ENCODE measurements around the gene RCSD1. TPM values are rescaled to one million over a fixed set of nuclear protein-coding genes. Genes with fewer than 3 reads are reported as not detected.

RCSD1 gene
- total RNA-seq, 2 experiments from 2014 or later = 27.3 to 27.9 TPM

GRCh38 chr1:167746988-167747655 is 117.1 kb downstream of the RCSD1 start:
- Mint-ChIP-seq H3K4me3 (no peak overlapping the region), H3K27ac (no peak overlapping the region), H3K36me3 (ENCODE audit: low read depth) (no peaks in the 10 kb centered on the region), H3K27me3 (ENCODE audit: low read depth) (no peaks in the 10 kb centered on the region), H3K9me3 (no peaks in the 10 kb centered on the region), H3K4me1 (ENCODE audit: low read depth) (peaks cover 15% of the 10 kb centered on the region)
- intact Hi-C loops (cut with micrococcal nuclease) = no loop called here
- CTCF ChIA-PET = no interaction called here
- DNase-seq = no peak

DNA sequence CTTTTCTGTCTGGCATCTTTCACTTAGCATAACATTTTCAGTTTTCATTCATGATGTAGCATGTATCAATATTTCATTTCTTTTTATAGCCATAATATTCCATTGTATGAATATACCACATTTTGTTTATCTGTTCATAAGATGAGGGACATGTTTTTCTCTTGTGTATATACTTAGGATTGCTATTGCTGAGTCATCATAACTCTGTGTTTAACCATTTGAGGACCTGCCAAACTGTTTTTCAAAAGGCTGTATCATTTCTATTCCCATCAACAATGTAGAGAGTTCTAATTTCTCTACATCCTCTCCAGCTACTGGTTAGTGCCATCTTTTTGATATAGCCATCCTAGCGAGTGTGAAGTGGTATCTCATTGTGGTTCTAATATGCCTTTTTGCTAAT is 118.0 kb downstream of the RCSD1 start:
- Mint-ChIP-seq H3K4me1 (ENCODE audit: low read depth) (peaks cover 18% of the 10 kb centered on the region), H3K9me3 (no peaks in the 10 kb centered on the region), H3K4me3 (no peak overlapping the region), H3K36me3 (ENCODE audit: low read depth) (no peaks in the 10 kb centered on the region), H3K27me3 (ENCODE audit: low read depth) (no peaks in the 10 kb centered on the region), H3K27ac (no peak overlapping the region)
- CTCF ChIA-PET = interaction anchor here (0.7 kb wide), 1 partner anchor 33 kb away, joined by 3 read pairs; no protein-coding TSS in a partner anchor
- intact Hi-C loops (cut with micrococcal nuclease) = no loop called here
- no peak for DNase-seq

DNA sequence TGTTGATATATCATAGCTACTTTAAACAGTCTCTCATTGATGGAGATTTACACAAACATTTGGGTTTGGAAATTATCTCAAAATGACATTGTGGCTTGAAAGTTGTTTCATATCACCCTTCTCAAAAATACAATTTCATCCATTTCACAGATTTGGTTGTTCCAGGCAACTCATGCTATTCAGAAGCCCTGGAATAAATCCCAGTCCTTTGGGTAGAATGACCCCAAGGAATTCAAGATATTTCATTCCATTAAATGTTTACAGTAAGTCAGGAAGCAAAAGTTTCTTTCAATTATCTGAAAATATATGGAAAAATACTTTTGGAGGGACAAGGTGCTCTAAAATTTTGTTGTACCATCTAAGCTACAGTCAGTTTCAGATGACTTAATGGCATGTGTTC is 118.9 kb downstream of the RCSD1 start:
- no peaks in the 10 kb centered on the region for H3K9me3 Mint-ChIP-seq
- peaks cover 23% of the 10 kb centered on the region for H3K4me1 Mint-ChIP-seq (ENCODE audit: low read depth)
- H3K36me3 Mint-ChIP-seq (ENCODE audit: low read depth) = no peaks in the 10 kb centered on the region
- H3K27me3 Mint-ChIP-seq (ENCODE audit: low read depth) = no peaks in the 10 kb centered on the region
- CTCF ChIA-PET = interaction anchor here (0.7 kb wide), 1 partner anchor 34 kb away, joined by 3 read pairs; no protein-coding TSS in a partner anchor
- H3K27ac Mint-ChIP-seq = no peak overlapping the region
- no peak overlapping the region for H3K4me3 Mint-ChIP-seq
- intact Hi-C loops (cut with micrococcal nuclease) = no loop called here
- DNase-seq = no peak

DNA sequence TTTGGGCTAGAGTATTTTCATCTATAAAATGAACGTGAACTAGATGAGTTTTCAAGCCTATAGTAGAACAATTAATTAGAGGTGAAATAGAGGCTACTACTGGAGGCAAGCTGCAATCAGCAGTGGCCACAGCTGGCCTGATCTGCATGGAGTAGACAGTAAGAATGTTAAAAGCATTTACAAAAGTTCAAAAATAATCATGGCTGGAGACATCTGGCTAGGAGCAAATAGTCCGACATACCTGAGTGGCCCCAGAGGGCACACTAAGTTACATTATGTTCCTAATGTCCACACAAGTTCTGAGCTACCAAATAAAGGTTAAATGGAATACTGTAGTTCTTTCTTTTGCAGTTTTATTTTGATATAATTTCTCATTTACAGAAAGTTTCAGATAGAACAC is 119.7 kb downstream of the RCSD1 start:
- intact Hi-C loops (cut with micrococcal nuclease) = no loop called here
- Mint-ChIP-seq H3K27me3 (ENCODE audit: low read depth) (no peaks in the 10 kb centered on the region), H3K4me1 (ENCODE audit: low read depth) (peaks cover 22% of the 10 kb centered on the region), H3K4me3 (no peak overlapping the region), H3K36me3 (ENCODE audit: low read depth) (no peaks in the 10 kb centered on the region), H3K9me3 (no peaks in the 10 kb centered on the region), H3K27ac (no peak overlapping the region)
- CTCF ChIA-PET = no interaction called here
- no peak for DNase-seq

DNA sequence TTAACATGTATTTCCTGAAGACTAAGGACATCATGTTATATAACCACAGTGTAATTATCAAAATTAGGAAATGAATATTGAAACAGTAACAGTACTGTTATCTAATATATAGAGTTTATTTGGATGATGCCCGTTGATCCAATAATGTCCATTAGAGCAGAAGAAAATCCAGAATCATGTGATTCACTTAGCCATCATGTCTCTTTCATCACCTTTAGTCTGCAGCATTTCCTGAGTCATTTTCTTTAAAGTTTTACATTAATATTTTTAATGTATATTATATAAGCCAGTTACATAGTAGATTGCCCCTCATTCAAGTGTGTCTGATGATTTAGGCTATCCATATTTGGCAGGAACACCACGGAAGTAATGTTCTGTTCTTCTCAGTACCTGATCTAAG is 120.6 kb downstream of the RCSD1 start:
- no peaks in the 10 kb centered on the region for H3K36me3 Mint-ChIP-seq (ENCODE audit: low read depth)
- H3K27me3 Mint-ChIP-seq (ENCODE audit: low read depth) = no peaks in the 10 kb centered on the region
- intact Hi-C loops (cut with micrococcal nuclease) = no loop called here
- CTCF ChIA-PET = no interaction called here
- DNase-seq = no peak
- no peak overlapping the region for H3K27ac Mint-ChIP-seq
- peaks cover 21% of the 10 kb centered on the region for H3K4me1 Mint-ChIP-seq (ENCODE audit: low read depth)
- no peak overlapping the region for H3K4me3 Mint-ChIP-seq
- H3K9me3 Mint-ChIP-seq = no peaks in the 10 kb centered on the region

DNA sequence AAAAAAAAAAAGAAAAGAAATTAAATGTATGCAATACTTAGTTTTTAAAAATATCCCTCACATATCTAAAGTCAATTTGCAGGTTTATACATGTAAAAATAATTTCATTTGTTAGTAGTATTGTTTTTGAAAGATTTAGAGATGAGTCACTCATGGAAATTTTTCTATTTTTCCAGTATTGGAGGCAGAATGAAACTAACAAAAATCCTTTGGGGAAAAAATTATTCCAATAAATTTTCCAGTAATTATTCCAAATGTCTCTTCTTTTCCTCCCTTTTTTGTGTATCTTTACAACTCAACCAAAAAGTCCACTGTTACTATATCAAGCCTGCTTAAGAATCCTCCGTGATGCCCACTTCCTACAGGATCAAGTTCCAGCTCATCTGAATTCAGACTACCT is 121.6 kb downstream of the RCSD1 start:
- no peak for DNase-seq
- no peaks in the 10 kb centered on the region for H3K27me3 Mint-ChIP-seq (ENCODE audit: low read depth)
- CTCF ChIA-PET = no interaction called here
- no peaks in the 10 kb centered on the region for H3K9me3 Mint-ChIP-seq
- intact Hi-C loops (cut with micrococcal nuclease) = loop anchor here (1.0 kb wide), 1 partner anchor 52 kb away; no protein-coding TSS in a partner anchor
- peak overlapping the region; percentile 7 for H3K27ac Mint-ChIP-seq
- H3K4me1 Mint-ChIP-seq (ENCODE audit: low read depth) = peaks cover 23% of the 10 kb centered on the region
- H3K4me3 Mint-ChIP-seq = no peak overlapping the region
- no peaks in the 10 kb centered on the region for H3K36me3 Mint-ChIP-seq (ENCODE audit: low read depth)

DNA sequence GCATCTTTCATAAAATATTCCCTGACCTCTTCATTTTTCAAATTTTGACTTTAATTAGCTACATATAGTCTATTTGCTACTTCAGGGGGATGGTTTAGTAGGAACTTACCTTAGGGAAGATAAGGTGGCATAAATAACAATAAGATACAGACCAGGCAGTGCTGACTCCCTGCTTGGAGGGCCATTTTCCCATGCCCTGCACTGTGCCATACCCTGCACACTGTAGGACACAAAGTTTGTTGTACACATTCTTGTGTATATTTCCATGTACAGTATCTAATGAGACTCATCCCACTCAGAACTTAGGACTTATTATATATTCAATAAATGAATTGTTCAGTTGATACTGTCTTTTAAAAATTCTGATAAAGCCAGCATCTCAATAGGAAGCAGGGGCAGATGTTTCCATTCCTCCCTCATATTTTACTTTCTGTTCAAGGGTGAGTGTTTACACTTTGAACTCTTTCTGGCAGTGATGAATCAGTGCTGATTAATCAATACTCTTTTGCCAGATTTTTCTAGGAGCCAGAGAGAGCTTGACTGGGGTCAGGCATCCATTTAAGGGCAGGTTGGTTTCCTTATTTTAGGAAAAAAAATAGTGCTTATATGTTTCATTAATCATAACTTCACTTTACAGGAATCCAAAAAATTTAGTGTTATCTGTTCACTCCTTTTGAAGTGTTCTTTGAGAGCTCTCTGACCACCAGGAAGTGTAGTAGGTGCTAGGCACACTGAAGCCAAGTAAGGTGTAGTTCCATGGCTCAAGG is 122.4 kb downstream of the RCSD1 start:
- DNase-seq = no peak
- CTCF ChIA-PET = interaction anchor here (1.0 to 1.5 kb wide), 3 partner anchors 10 to 64 kb away, joined by 3 to 7 read pairs (median 4); no protein-coding TSS in a partner anchor
- H3K27me3 Mint-ChIP-seq (ENCODE audit: low read depth) = no peaks in the 10 kb centered on the region
- peak overlapping the region; percentile 74 for H3K27ac Mint-ChIP-seq
- peak overlapping the region; percentile 2 for H3K4me3 Mint-ChIP-seq
- H3K9me3 Mint-ChIP-seq = no peaks in the 10 kb centered on the region
- H3K36me3 Mint-ChIP-seq (ENCODE audit: low read depth) = no peaks in the 10 kb centered on the region
- intact Hi-C loops (cut with micrococcal nuclease) = loop anchor here (1.0 kb wide), 1 partner anchor 51 kb away; no protein-coding TSS in a partner anchor
- peaks cover 28% of the 10 kb centered on the region for H3K4me1 Mint-ChIP-seq (ENCODE audit: low read depth)

DNA sequence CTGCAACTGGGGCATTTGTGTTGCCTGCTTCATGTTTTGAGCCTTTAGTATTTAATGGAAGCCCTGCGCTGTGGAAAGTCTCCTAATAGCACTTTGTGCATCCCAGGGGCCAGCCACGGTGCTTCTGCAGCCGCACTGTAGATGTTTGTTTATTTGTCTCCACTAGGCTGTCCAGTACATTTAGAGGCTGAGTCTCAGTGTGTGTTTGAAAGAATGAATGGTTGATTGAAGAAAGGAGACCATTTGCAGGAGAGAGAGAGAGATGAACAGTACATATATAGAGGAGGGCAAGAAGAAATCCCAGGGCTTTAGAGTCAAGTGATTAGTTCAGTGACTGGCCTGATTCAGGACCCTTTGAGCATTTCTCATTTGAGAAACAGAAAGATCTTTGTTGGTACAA is 125.6 kb downstream of the RCSD1 start:
- Mint-ChIP-seq H3K27ac (no peak overlapping the region), H3K4me1 (ENCODE audit: low read depth) (peaks cover 30% of the 10 kb centered on the region), H3K36me3 (ENCODE audit: low read depth) (peaks cover 2% of the 10 kb centered on the region), H3K4me3 (no peak overlapping the region), H3K27me3 (ENCODE audit: low read depth) (no peaks in the 10 kb centered on the region), H3K9me3 (no peaks in the 10 kb centered on the region)
- intact Hi-C loops (cut with micrococcal nuclease) = no loop called here
- CTCF ChIA-PET = no interaction called here
- DNase-seq = no peak

Other genes with a start within 250 kb of the RCSD1 start
- 10 to 100 TPM; 73.5 to 78.3 TPM for gene CD247, start 111.7 kb upstream of the RCSD1 start, total RNA-seq
- 10 to 100 TPM in 1 of 2 experiments, 1 to 10 TPM in 1; 9.6 to 10.7 TPM for gene CREG1, start 76.5 kb upstream of the RCSD1 start, total RNA-seq
- 10 to 100 TPM; 24.2 to 28.1 TPM for gene MPZL1, start 91.8 kb downstream of the RCSD1 start, total RNA-seq